NOMO-1 treated with dmso at 0.1 percent for 144 hours (cell line): Measurements from ENCODE around the gene PRPF38A.

ENCODE experiments used
- DNase-seq: peaks from one replicate; lab custom pipeline; 2025; ENCODE audit not compliant: unreplicated experiment; lab: John Stamatoyannopoulos, UW

The PRPF38A gene

DNA sequence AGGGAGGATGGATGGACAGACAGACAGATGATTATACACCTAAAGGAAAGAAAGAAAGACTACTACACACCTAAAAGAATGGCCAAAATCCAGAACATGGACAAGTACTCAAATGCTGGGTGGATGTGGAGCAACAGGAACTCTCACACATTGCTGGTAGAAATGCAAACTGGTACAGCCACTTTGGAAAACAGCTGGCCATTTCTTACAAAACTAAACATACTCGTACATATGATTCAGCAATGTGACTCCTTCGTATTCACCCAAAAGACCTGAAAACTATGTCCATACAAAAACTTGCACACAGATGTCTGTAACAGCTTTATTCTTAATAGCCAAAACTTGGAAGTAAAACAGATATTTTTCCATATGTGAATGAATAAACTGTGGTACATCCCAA lies 51.3 kb downstream of the PRPF38A start:
- DNase-seq: no peak

DNA sequence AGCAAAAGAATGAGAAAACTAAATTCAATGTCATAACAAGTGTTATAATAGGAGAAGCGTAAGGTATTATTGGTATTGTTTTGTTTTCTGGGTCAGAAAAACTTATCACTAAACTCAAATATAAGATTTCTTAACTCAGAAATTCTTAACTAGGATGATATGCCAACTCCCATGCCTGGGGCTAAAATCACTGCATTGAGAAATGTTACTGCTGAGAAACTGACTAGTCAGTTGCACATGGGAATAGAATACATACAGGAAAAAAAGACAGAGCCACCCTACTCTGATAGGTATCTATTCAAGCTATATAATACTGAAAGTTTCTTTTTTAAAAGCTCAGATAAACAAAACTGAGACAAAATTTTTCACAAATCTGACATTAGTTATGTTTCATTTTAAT lies 56.3 kb downstream of the PRPF38A start:
- DNase-seq: no peak

DNA sequence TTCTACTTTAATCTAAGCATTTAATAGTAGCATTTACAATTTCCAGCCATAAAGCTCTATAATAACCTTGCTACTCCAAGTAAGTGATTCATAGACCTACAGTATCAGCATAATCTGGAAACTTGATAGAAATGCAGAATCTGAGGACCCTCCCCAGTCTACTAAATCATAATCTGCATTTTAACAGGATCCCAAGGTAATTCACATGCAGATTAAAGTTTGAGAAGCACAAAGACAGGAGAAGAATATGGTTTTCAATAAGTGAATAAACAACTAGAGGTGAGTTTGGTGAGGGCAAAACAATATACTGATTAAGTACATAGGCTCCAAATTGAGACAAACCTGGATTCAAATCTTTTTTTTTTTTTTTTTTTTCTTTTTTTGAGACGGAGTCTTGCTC lies 57.4 kb downstream of the PRPF38A start:
- DNase-seq: no peak

DNA sequence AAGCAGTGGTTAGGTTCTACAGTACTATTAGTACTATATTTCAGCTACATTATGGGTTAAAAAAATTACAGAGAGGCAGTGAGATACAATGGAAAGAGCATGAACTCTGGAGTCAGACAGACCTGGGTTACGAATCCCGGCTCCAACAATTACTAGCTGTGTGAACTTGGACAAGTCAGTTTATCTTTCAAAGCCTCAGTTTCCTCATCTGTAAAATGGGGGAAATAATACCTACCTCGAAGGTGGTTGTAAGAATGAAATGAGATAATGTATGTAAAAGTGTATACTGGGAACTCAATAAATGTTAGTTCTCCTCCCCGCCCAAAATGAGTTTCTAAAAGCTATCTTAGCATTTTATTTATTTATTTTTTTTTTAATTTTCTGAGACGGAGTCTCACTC lies 59.5 kb downstream of the PRPF38A start:
- DNase-seq: no peak

DNA sequence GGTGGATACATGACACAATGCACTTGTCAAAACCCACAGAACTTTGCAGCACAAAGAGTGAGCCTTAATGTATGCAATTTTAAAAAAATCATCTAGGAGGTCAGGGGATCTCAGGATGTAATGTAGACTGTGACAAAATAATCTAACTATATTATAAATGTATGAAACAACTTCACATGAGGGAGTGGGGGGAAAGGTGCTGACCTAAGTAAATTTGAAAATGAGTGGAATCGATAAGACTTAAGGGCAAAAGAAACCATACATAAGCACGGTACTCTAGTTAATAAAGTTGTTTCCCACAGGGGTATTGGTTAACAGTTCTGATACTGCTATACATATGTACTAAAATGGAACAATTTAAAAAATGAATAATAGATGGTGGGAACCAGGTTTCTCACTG lies 64.7 kb downstream of the PRPF38A start:
- DNase-seq: no peak
